ENCODE measurements around the gene ADGRD1.

Gene ADGRD1

GRCh38 chr12:131147894-131148293 is 194.2 kb downstream of the ADGRD1 start:
- Histone ChIP-seq H3K4me1 (ENCODE audit: control insufficient read depth, low read length) (no peaks in the 10 kb centered on the region), H3K4me2 (ENCODE audit: low read length) (no peak overlapping the region), H4K20me1 (ENCODE audit: control insufficient read depth, insufficient read depth, low read depth, low read length) (no peaks in the 10 kb centered on the region), H3F3A (ENCODE audit: control insufficient read depth, insufficient read depth) (no peaks in the 10 kb centered on the region), H3K9me3 (ENCODE audit: control insufficient read depth, insufficient read depth, low read length) (no peaks in the 10 kb centered on the region), H3K27me3 (ENCODE audit: control insufficient read depth, low read length) (peaks cover 6% of the 10 kb centered on the region; the same call in 1 of the 2 replicates), H3K79me2 (ENCODE audit: control insufficient read depth, low read length) (no peaks in the 10 kb centered on the region), H3K36me3 (ENCODE audit: control insufficient read depth, low read length) (no peaks in the 10 kb centered on the region), H3K9me2 (replicated peaks; ENCODE audit: control insufficient read depth, low read length) (no peaks in the 10 kb centered on the region), H3K4me3 (ENCODE audit: low read length) (no peak overlapping the region), H3K27ac (ENCODE audit: low read depth, low read length) (no peak overlapping the region)
- TF ChIP-seq EZH2phosphoT487 (IDR thresholded peaks at IDR 0.05; ENCODE audit: borderline replicate concordance, low read length) (no peak), CTCF (IDR thresholded peaks at IDR 0.05; ENCODE audit: low read depth, low read length, poor library complexity, severe bottlenecking) (no peak)

- peaks cover 6% of the 10 kb centered on the region; the same call in 1 of the 2 replicates for H3K27me3 ChIP-seq (ENCODE audit: control insufficient read depth, low read length)
Measured at GRCh38 chr12:131151558-131152345, 198.0 kb downstream of the ADGRD1 start.

GRCh38 chr12:131152587-131152986 is 198.9 kb downstream of the ADGRD1 start:
- H3K9me2 ChIP-seq (replicated peaks; ENCODE audit: control insufficient read depth, low read length) = no peaks in the 10 kb centered on the region
- H3K27ac ChIP-seq (ENCODE audit: low read depth, low read length) = no peak overlapping the region
- TF ChIP-seq EZH2phosphoT487 (IDR thresholded peaks at IDR 0.05; ENCODE audit: borderline replicate concordance, low read length) (no peak), CTCF (IDR thresholded peaks at IDR 0.05; ENCODE audit: low read depth, low read length, poor library complexity, severe bottlenecking) (no peak)

More at GRCh38 chr12:131151558-131152345, 198.0 kb downstream of the ADGRD1 start:
- Histone ChIP-seq H3K4me2 (ENCODE audit: low read length) (no peak overlapping the region), H3F3A (ENCODE audit: control insufficient read depth, insufficient read depth) (no peaks in the 10 kb centered on the region), H4K20me1 (ENCODE audit: control insufficient read depth, insufficient read depth, low read depth, low read length) (no peaks in the 10 kb centered on the region), H3K79me2 (ENCODE audit: control insufficient read depth, low read length) (no peaks in the 10 kb centered on the region), H3K4me1 (ENCODE audit: control insufficient read depth, low read length) (no peaks in the 10 kb centered on the region), H3K36me3 (ENCODE audit: control insufficient read depth, low read length) (no peaks in the 10 kb centered on the region), H3K9me3 (ENCODE audit: control insufficient read depth, insufficient read depth, low read length) (no peaks in the 10 kb centered on the region), H3K9me2 (replicated peaks; ENCODE audit: control insufficient read depth, low read length) (no peaks in the 10 kb centered on the region), H3K27ac (ENCODE audit: low read depth, low read length) (no peak overlapping the region), H3K4me3 (ENCODE audit: low read length) (no peak overlapping the region)
- TF ChIP-seq CTCF (IDR thresholded peaks at IDR 0.05; ENCODE audit: low read depth, low read length, poor library complexity, severe bottlenecking) = no peak
- TF ChIP-seq EZH2phosphoT487 (IDR thresholded peaks at IDR 0.05; ENCODE audit: borderline replicate concordance, low read length) = no peak

More at GRCh38 chr12:131152587-131152986, 198.9 kb downstream of the ADGRD1 start:
- Histone ChIP-seq H3K4me2 (ENCODE audit: low read length) (no peak overlapping the region), H3K4me1 (ENCODE audit: control insufficient read depth, low read length) (no peaks in the 10 kb centered on the region), H3K36me3 (ENCODE audit: control insufficient read depth, low read length) (no peaks in the 10 kb centered on the region), H3K27me3 (ENCODE audit: control insufficient read depth, low read length) (peaks cover 2% of the 10 kb centered on the region; the same call in 1 of the 2 replicates), H3F3A (ENCODE audit: control insufficient read depth, insufficient read depth) (no peaks in the 10 kb centered on the region), H3K9me3 (ENCODE audit: control insufficient read depth, insufficient read depth, low read length) (no peaks in the 10 kb centered on the region), H3K79me2 (ENCODE audit: control insufficient read depth, low read length) (no peaks in the 10 kb centered on the region), H4K20me1 (ENCODE audit: control insufficient read depth, insufficient read depth, low read depth, low read length) (no peaks in the 10 kb centered on the region), H3K4me3 (ENCODE audit: low read length) (no peak overlapping the region)
